HepG2 (cell line): ENCODE results near the gene OPA3. TPM values are rescaled to one million over a fixed set of nuclear protein-coding genes. Genes with fewer than 3 reads are reported as not detected.

Experiments used
- AKAP8 ChIP-seq: sonication (generic); formaldehyde crosslinking; IDR thresholded peaks from 2 replicates; pipeline ENCODE4 v1.5.1; 2020; ENCODE audit warnings: mild to moderate bottlenecking, missing genetic modification reagents
- ATF2 ChIP-seq: sonication (generic); formaldehyde crosslinking; IDR thresholded peaks from 2 replicates; pipeline ENCODE4 v1.4.0; 2020; ENCODE audit warnings: missing genetic modification reagents
- CHD4 ChIP-seq: fragments of 200-600 bp; sonication (generic); IDR thresholded peaks from 2 replicates; pipeline ENCODE4 v1.7.0; 2017; ENCODE audit warnings: mild to moderate bottlenecking, low read length, borderline replicate concordance
- ESRRA ChIP-seq: sonication (generic); formaldehyde crosslinking; IDR thresholded peaks from 2 replicates; pipeline ENCODE4 v1.5.1; 2020; ENCODE audit warnings: mild to moderate bottlenecking, low read depth, missing genetic modification reagents
- GTF2F1 ChIP-seq: fragments of 150-350 bp; IDR thresholded peaks from 2 replicates; pipeline ENCODE4 v1.6.1; 2014; ENCODE audit warnings: low read length
- HMG20A ChIP-seq: IDR thresholded peaks from 2 replicates; pipeline ENCODE4 v1.6.1; 2016; ENCODE audit warnings: borderline replicate concordance
- KIAA2018 ChIP-seq: sonication (generic); formaldehyde crosslinking; IDR thresholded peaks from 2 replicates; pipeline ENCODE4 v1.5.0; 2020; ENCODE audit warnings: mild to moderate bottlenecking, missing genetic modification reagents, borderline replicate concordance
- NFE2L2 ChIP-seq: fragments of 150-350 bp; IDR thresholded peaks from 2 replicates; pipeline ENCODE4 v1.6.1; 2014; ENCODE audit warnings: low read length
- PAX8 ChIP-seq: sonication (generic); formaldehyde crosslinking; IDR thresholded peaks from 2 replicates; pipeline ENCODE4 v1.8.0; 2022; ENCODE audit warnings: mild to moderate bottlenecking, missing genetic modification reagents, borderline replicate concordance
- POLR2AphosphoS5 ChIP-seq: IDR thresholded peaks from 2 replicates; pipeline ENCODE4 v1.6.1; 2012; ENCODE audit warnings: low read depth, low read length
- RBFOX2 ChIP-seq: fragments of 200-400 bp; formaldehyde crosslinking; IDR thresholded peaks from 2 replicates; pipeline ENCODE4 v1.6.1; 2017; ENCODE audit warnings: low read depth, mild to moderate bottlenecking, low read length
- RCOR2 ChIP-seq: IDR thresholded peaks from 2 replicates; pipeline ENCODE4 v1.6.1; 2016; ENCODE audit warnings: missing biosample characterization, missing genetic modification reagents
- SRSF9 ChIP-seq: fragments of 200-400 bp; formaldehyde crosslinking; IDR thresholded peaks from 2 replicates; pipeline ENCODE4 v1.6.1; 2018; ENCODE audit warnings: borderline replicate concordance, mild to moderate bottlenecking, low read depth, low read length; ENCODE audit not compliant: insufficient read depth, poor library complexity, severe bottlenecking
- TCF7 ChIP-seq: sonication (generic); IDR thresholded peaks from 2 replicates; pipeline ENCODE4 v1.6.1; 2016; ENCODE audit warnings: antibody characterized with exemption, low read depth
- TEF ChIP-seq: sonication (generic); formaldehyde crosslinking; IDR thresholded peaks from 2 replicates; pipeline ENCODE4 v1.5.0; 2020; ENCODE audit warnings: missing genetic modification reagents
- ZNF234 ChIP-seq: sonication (generic); formaldehyde crosslinking; conservative IDR thresholded peaks from 2 replicates; pipeline ENCODE4 v1.5.1; 2020; ENCODE audit warnings: mild to moderate bottlenecking, missing genetic modification reagents
- ZNF282 ChIP-seq: fragments of 450-650 bp; IDR thresholded peaks from 2 replicates; pipeline ENCODE4 v1.6.1; 2018; ENCODE audit not compliant: partially characterized antibody
- ZNF501 ChIP-seq: sonication (generic); formaldehyde crosslinking; IDR thresholded peaks from 2 replicates; pipeline ENCODE4 v1.5.1; 2020; ENCODE audit warnings: mild to moderate bottlenecking, moderate library complexity, missing genetic modification reagents
- ZNF543 ChIP-seq: sonication (generic); formaldehyde crosslinking; IDR thresholded peaks from 2 replicates; pipeline ENCODE4 v1.4.0; 2020; ENCODE audit warnings: mild to moderate bottlenecking, missing genetic modification reagents
- ZNF552 ChIP-seq: sonication (generic); formaldehyde crosslinking; IDR thresholded peaks from 2 replicates; pipeline ENCODE4 v1.9.0; 2022; ENCODE audit warnings: missing genetic modification reagents, mild to moderate bottlenecking, borderline replicate concordance
- ZNF841 ChIP-seq: sonication (generic); formaldehyde crosslinking; IDR thresholded peaks from 2 replicates; pipeline ENCODE4 v1.8.1; 2023; ENCODE audit warnings: missing genetic modification reagents, borderline replicate concordance
- polyA plus RNA-seq, 8 experiments: library from polyadenylated mRNA; depleted of rRNA in 3 of 8; stranded (reverse) in 7 of 8; unstranded in 1 of 8; fragments of >200 nt; fragmentation: Illumina TruSeq in 4 of 8; extraction: Trizol in 4 of 8; gene quantifications; 2 replicates each; pipeline versions ENCODE4 v1.2.1 to v1.2.3, GENCODE V29; 2011 to 2016; ENCODE audit warnings: low read depth in 4 of 8, missing spikeins in 1 of 8, mixed read lengths in 1 of 8; ENCODE audit not compliant: insufficient read depth in 1 of 8
- total RNA-seq, 5 experiments: library from RNA; depleted of rRNA; stranded (reverse); fragments of >200 nt; fragmentation: Illumina TruSeq; extraction: Trizol; gene quantifications; 2 replicates each; pipeline ENCODE4 v1.2.3, GENCODE V29; 2016; ENCODE audit warnings: low read depth in 1 of 5

Gene OPA3
- total and polyA plus RNA-seq, 2 of the 13 experiments (the other 11 are each of a cell fraction or from before 2014, with no cell fraction given), result 8.3 to 17.7 TPM

- TF ChIP-seq KIAA2018 (CRISPR knock-in tag) (peak; percentile 41; the same call in 1 of the 2 replicates), TCF7 (no peak), RCOR2 (CRISPR knock-in tag) (peak; percentile 86), HMG20A (CRISPR knock-in tag) (no peak), ZNF501 (no peak; the same call in 1 of the 2 replicates), SRSF9 (no peak), RBFOX2 (peak; percentile 83), TEF (CRISPR knock-in tag) (no peak), PAX8 (CRISPR knock-in tag) (no peak), ZNF552 (CRISPR knock-in tag) (no peak), ZNF234 (no peak), ATF2 (CRISPR knock-in tag) (peak; percentile 70; the same call in 1 of the 2 replicates), NFE2L2 (no peak), GTF2F1 (no peak), ESRRA (CRISPR knock-in tag) (no peak), ZNF543 (CRISPR knock-in tag) (no peak), CHD4 (peak; percentile 55), AKAP8 (no peak), POLR2AphosphoS5 (no peak; the same call in 1 of the 2 replicates), ZNF282 (no peak), ZNF841 (CRISPR knock-in tag) (no peak)
Observed at GRCh38 chr19:45514376-45515051, 70.1 kb downstream of the OPA3 start (continued).
